Lower leg skin (tissue), 3 donors: ENCODE results near the gene LRRC34.

Source experiments
- CTCF ChIP-seq, 3 donors: fragments of 450-650 bp; IDR thresholded peaks; one replicate each; pipeline ENCODE4 v1.5.1; 2016; ENCODE audit warnings: antibody characterized with exemption in 3 of 3, mild to moderate bottlenecking in 3 of 3, moderate library complexity in 2 of 3
- POLR2A ChIP-seq, 2 donors: fragments of 450-650 bp; IDR thresholded peaks; one replicate each; pipeline ENCODE4 v1.6.1; 2016 to 2017; ENCODE audit warnings: antibody characterized with exemption in 2 of 2, mild to moderate bottlenecking in 1 of 2, moderate library complexity in 1 of 2

- no peak for TF ChIP-seq CTCF (IDR thresholded peaks at IDR 0.05)
- TF ChIP-seq POLR2A (IDR thresholded peaks at IDR 0.05), result no peak
Observed at GRCh38 chr3:169850618-169851017, 37.9 kb upstream of the LRRC34 start.
